ENCODE measurements around the gene STKLD1.
"Not testable (repeated sequence)": the region's sequence is repeated elsewhere in the genome, so short reads cannot be mapped to it uniquely, and the experiment has no call there.

Gene STKLD1

DNA sequence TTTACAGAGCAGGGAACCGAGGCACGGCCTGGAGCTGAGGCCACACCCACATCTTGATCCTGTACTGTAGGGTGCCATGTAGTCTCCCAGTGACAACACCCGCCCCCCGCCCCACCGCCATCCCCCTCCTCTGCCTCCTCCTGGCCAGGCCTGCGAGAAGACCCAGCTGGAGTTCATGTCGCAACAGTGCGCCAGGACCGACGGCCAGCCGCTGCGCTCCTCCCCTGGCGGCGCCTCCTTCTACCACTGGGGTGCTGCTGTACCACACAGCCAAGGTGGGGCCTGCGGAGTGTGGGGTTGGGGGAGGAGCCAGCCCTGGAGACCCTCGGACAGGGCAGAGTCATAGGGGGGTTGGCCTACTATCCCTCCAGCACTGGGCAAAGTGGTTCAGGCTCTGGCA lies 60.5 kb downstream of the STKLD1 start:
- DNase-seq, result no peak

DNA sequence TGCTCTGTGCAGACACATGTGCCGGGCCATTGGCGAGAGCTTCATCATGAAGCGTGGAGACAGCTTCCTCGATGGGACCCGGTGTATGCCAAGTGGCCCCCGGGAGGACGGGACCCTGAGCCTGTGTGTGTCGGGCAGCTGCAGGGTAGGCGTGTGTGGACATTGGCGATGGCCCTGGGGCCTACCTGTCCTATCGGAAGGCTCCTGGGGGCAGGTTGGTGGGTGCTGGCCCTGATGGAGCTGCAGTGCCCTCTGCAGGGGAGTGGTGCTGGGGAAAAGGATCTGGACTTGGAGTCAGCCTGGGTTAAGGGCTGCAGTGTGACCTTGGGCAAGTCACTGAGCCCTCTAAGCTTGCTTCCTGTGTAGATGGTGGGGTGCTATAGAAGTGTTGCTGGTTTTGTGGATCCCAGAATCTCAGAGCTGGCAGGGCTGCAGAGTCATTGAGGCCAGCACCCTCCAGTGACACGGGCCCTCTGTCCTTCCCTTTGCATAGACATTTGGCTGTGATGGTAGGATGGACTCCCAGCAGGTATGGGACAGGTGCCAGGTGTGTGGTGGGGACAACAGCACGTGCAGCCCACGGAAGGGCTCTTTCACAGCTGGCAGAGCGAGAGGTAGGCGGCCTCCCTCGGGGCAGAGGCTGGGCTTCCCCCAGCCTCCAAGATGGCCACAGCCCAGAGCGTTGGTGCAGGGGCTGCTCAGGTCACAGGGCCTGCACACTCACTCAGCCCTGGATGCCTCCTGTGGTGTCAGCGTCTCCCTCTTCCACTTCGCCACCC lies 61.8 kb downstream of the STKLD1 start:
- DNase-seq, result no peak

DNA sequence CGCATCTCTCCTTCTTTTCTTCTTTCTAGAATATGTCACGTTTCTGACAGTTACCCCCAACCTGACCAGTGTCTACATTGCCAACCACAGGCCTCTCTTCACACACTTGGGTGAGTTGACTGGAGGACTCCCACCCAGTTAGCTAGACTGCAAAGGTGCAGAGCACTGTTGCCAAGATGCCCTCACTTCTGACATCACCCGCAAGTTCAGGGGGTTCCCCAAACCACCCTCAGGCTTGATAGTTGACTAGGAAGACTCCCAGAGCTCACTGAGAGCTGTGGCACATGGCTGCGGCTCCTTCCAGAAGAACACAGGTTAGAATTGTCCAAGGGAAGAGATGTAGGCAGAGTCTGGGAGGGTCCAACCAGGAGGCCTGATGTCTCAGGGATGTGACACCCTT lies 63.2 kb downstream of the STKLD1 start:
- no peak for DNase-seq

DNA sequence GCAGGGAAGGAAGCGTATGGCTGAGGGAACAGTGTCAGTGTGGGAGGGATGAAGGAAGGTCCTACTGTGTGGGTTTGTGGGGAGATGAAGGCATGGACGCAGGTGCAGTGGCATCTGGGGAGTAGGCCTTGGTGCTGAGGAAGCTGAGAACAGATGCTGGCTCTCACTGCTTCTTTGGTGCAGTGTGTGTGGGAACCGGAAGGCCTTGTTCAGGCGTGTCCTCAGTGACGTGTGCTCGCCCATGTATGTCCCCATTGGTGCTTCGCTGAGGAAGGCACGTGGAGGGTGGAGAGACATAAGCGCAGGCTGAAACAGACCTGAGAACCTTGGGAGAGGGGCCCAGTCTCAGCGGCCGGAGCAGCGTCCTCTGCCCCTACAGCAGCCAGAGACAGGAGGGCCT lies 64.7 kb downstream of the STKLD1 start:
- peak in 2 of 58 donors; percentile 13 to 27 for DNase-seq

DNA sequence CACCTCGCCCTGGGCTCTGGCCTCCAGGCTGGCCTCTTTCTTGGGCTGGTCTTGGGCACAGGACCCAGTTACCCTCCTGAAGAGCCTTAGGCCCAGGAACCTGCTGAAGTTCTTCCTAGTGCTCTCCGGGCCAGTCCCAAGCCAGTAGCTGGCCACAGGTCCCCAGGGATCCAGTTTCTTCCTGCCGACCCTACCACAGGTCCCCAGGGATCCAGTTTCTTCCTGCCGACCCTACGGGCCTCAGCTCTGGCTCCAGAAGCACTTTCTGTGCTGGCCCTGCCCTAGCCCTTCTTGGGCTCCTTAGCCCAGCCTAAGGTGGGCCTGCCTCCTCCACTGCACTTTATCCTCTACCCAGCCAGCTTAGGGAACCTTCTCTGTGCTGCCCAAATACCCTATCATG lies 65.4 kb downstream of the STKLD1 start:
- DNase-seq, result no peak

DNA sequence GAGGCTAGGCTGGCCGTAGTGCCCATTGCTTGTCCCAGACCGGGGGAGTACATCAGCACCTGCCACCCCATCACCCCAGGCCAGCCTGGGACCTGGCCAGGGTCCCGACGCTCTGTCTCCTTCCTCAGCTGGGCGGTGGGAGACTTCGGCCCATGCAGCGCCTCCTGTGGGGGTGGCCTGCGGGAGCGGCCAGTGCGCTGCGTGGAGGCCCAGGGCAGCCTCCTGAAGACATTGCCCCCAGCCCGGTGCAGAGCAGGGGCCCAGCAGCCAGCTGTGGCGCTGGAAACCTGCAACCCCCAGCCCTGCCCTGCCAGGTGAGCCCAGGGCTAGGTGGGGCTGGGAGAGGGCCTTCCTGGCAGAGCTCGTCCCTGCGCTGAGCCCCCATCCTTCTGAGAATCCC lies 67.1 kb downstream of the STKLD1 start:
- no peak for DNase-seq

DNA sequence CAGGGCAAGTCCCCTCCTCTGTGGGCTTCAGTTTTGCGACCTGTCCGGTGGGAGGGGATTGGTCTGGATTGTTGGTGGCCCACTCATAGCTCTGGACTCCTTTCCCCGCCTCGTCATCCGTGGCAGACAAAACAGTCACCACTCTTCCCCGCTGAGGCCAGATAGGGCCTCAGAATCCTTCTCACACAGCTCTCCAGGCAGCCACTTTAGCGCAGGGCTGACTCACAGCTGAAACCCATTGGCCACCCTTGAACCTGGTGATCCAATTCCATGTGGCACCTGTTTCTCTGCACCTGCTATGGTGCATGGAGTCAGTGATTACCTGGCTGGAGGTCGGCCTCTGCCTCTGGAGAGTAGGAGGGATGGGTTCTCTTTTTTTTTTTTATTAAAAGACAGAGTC lies 67.8 kb downstream of the STKLD1 start:
- no peak for DNase-seq

DNA sequence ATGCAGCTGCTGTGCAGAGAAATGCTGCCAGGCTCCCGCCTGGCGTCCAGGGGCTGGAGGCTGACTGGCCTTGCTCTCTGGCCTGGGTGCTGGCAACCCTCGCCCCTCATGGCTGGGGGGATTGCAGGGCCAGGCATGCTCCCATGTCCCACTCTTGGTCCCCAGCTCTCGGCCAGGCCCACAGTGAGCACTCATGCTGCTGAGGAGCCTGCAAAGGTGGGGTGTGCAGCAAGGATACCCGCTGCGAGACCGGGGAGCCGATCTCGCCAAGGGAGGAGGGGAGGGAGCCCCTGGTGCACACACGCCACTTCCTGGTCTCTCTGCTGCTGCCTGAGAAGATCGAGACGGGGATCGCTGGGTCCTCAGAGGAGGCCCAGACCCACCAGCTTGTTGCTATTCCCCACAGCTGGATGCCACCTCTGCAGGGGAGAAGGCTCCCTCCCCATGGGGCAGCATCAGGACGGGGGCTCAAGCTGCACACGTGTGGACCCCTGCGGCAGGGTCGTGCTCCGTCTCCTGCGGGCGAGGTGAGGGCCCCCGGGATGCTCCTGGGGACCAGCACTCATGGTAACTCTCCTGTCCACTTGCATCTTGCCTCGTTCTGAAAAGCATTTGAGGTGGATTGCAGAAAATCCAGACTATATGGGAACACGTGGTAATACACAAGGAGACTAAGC lies 69.3 kb downstream of the STKLD1 start:
- no peak for DNase-seq

DNA sequence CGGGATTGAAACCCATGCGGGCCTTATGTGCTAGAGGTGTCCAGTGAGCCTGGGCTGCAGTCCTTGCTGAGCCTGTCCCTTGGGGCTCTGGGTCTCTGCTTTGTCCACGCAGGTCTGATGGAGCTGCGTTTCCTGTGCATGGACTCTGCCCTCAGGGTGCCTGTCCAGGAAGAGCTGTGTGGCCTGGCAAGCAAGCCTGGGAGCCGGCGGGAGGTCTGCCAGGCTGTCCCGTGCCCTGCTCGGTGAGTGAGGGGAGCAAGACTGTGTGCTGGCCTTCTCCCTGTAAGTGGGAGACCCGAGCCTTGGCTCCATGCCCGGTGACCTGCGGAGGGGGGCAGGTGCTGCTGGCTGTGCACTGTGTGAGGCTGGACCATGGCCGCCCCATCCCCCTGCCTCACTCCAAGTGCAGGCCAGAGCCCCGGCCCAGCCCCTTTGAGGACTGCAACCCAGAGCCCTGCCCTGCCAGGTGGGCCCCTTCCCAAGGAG lies 72.4 kb downstream of the STKLD1 start:
- DNase-seq, result no peak

DNA sequence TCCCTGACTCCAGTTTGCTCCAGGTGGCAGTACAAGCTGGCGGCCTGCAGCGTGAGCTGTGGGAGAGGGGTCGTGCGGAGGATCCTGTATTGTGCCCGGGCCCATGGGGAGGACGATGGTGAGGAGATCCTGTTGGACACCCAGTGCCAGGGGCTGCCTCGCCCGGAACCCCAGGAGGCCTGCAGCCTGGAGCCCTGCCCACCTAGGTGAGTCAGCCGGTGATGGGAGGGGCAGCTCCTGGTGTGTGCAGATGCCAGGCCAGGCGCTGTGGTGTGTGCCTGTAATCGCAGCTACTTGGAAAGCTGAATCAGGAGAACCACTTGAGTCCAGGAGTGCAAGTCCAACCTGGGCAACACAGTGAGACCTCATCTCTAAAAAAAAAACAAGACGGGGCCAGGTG lies 73.6 kb downstream of the STKLD1 start:
- no peak for DNase-seq

DNA sequence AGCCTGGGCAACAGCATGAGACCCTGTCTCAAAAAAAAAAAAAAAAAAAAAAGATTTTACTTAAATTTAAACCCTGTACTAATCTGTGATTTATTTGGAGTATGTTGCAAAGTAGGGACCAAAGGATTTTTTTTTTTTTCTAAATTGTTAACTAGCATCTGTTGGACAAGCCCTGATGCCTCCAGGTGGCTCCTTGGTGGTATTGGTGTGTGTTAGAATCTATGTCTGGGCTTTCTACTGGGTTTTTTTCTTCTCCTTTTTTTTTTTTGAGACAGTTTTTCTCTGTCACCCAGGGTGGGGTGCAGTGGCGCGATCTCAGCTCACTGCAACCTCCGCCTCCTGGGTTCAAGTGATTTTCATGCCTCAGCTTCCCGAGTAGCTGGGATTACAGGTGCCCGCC lies 75.7 kb downstream of the STKLD1 start:
- DNase-seq, result not testable (repeated sequence)

DNA sequence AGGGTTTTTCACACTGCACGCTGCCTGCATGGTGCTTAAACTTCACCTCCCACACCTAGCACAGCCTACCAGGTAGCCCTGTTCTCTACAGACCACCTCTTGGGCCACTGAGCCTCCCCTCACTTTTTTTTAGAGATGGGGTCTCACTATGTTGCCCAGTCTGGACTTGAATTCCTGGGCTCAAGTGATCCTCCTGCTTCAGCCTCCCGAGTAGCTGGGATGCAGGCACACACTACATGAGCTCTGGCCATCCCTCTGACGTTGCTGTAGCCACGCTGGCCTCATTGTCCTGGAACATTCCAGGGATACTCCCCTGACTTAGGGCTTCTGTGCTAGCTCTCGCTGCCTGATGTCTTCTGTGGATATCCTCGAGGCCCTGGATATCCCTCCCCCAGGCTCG lies 76.4 kb downstream of the STKLD1 start:
- no peak for DNase-seq

DNA sequence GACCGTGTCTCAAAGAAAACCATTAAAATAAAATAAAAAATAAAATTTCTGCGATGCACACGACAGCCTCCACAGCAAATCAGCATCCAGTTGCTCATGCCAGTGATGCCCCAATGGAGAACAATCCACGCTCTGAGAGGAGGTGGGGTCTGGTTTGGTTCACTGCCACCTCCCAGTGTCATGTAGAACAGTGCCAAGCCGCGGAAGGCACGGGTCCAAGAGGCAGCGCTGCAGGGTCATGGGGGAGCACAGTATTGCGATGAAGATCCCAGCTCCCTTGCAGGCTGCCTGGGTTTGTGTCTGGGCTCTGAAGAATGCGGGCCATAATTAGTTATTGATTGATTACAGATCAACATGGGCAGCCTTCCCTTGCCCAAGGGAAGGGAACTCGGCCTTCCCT lies 77.5 kb downstream of the STKLD1 start:
- peak in 9 of 58 donors; percentile 9 to 58 (median 34) for DNase-seq

DNA sequence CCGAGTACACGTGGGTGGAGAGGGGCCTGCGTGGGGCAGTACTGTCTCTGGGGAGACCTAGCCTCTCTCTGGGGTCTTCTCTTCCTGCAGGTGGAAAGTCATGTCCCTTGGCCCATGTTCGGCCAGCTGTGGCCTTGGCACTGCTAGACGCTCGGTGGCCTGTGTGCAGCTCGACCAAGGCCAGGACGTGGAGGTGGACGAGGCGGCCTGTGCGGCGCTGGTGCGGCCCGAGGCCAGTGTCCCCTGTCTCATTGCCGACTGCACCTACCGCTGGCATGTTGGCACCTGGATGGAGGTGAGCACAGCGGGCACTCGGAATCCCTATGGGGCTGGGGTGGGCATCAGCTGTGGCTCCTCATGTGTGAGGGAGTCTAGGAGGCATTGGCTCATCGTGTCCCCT lies 78.2 kb downstream of the STKLD1 start:
- no peak for DNase-seq

DNA sequence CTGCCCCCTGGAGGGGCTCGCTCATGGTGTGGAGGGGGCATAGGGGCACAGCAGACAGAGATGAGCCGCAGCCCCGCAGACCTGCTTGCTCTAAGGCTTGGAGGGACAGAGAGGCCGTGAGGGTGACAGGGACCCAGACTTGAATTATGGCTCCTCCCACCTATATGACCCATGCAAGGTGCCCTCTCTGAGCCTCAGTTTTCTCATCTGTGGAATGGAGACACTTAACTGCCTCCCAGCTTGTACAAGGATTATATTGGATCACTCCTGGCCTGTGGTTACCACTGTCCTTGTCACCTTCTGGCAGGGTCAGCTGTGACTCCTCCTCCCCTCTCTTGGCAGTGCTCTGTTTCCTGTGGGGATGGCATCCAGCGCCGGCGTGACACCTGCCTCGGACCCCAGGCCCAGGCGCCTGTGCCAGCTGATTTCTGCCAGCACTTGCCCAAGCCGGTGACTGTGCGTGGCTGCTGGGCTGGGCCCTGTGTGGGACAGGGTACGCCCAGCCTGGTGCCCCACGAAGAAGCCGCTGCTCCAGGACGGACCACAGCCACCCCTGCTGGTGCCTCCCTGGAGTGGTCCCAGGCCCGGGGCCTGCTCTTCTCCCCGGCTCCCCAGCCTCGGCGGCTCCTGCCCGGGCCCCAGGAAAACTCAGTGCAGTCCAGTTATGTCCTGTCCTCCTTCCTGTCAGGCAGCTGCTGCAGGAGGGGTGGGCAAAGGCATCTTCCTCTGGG lies 78.9 kb downstream of the STKLD1 start:
- DNase-seq, result no peak
